ENCODE measurements around the gene ZNF354C. TPM values are rescaled to one million over a fixed set of nuclear protein-coding genes. Genes with fewer than 3 reads are reported as not detected.

The ZNF354C gene
- total and polyA plus RNA-seq, 2 of the 4 experiments (the other 2 are of a cell fraction): 1.9 to 5.6 TPM

DNA sequence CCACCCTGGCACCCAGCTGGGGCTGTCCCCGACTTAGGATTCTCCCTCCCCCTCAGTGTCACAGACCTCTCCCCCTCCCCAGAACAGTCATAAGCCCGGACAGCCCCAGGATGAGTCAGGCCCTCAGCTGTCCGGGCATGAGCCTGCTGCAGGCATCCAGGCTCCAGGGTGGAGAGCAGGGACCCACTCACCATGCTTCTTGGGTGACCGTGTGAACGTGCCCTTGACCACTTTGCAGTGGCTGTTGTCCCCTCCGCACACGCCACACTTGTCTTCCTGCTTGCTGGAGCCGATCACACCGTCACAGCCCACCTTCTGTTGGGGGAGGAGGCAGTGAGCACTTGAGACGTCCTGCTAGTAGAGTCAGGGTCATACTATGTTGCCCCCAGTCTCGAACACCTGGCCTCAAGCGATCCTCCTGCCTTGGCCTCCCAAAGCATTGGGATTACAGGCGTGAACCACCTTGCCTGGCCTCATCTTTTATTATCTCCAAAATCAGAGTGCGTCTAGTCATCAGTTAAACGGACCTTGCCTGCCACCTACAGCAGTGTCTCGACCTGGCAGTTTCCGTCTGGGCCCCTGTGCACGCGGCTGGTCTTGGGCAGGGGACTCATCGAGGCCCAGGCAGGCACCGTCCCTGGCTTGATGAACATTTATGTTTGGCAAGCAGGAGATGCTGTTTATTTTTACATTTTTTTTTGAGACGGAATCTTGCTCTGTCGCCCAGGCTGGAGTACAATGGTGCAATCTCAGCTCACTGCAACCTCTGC is 72.6 kb downstream of the ZNF354C start:
- dilution Hi-C loops (cut with HindIII; ENCODE audit: low sequenced_read_pairs, unreplicated experiment): no loop called here
- no peaks in the 10 kb centered on the region for H3K79me1 ChIP-seq (ENCODE audit: low read depth in 1 of 2, low read length in 2 of 2)
- no peak overlapping the region for H4K5ac ChIP-seq (ENCODE audit: low read depth, low read length)
- CTCF ChIA-PET: no interaction called here
- intact Hi-C loops (cut with micrococcal nuclease): no loop called here
- peaks cover 42% of the 10 kb centered on the region for H3K36me3 ChIP-seq (ENCODE audit: control insufficient read depth, insufficient read depth, low read length)
- no peak overlapping the region for H3K18ac ChIP-seq (ENCODE audit: low read depth, low read length)
- no peaks in the 10 kb centered on the region for H3K9me3 ChIP-seq (ENCODE audit: control insufficient read depth, insufficient read depth, low read length)
- H3K9ac ChIP-seq (ENCODE audit: low read depth, low read length): no peak overlapping the region
- H4K91ac ChIP-seq (ENCODE audit: insufficient read depth, low read depth, low read length): no peak overlapping the region
- WGBS, 2 experiments (ENCODE audit: extremely low coverage in 2 of 2, insufficient read length in 1 of 2): 73% methylated on average over 3 of the region's 23 CpGs; no CpG with 5 or more reads in 1 of the 2 experiments
- no peak overlapping the region for H3K4me3 ChIP-seq (ENCODE audit: insufficient read depth, low read depth, low read length)
- no peak overlapping the region for H2BK20ac ChIP-seq (ENCODE audit: low read depth, low read length)
- H3K23ac ChIP-seq (ENCODE audit: low read depth, low read length): no peak overlapping the region
- POLR2A ChIA-PET (ENCODE audit: unreplicated experiment): no interaction called here
- H2AFZ ChIP-seq (replicated peaks; ENCODE audit: low read length, poor library complexity): peak overlapping the region; percentile 56
- peak; percentile 43 for DNase-seq
- no peaks in the 10 kb centered on the region for H3K9me1 ChIP-seq (ENCODE audit: insufficient read depth, low read length)
- no peak overlapping the region for H3K56ac ChIP-seq (ENCODE audit: extremely low read depth, insufficient read depth, low read length)
- no peak overlapping the region for H2AK5ac ChIP-seq (ENCODE audit: low read depth, low read length)
- no peak overlapping the region for H3K14ac ChIP-seq (replicated peaks; ENCODE audit: low read depth, low read length)
- no TSS peak for BruUV-seq (replicated peaks)
- no peaks in the 10 kb centered on the region for H4K20me1 ChIP-seq (ENCODE audit: insufficient read depth, low read length)
- H2BK120ac ChIP-seq (ENCODE audit: low read depth, low read length): no peak overlapping the region
- H2BK5ac ChIP-seq (ENCODE audit: low read depth, low read length, poor library complexity, severe bottlenecking): no peak overlapping the region
- peak; percentile 81 for ATAC-seq (ENCODE audit: low read depth)
- H2AK9ac ChIP-seq (replicated peaks; ENCODE audit: low read depth, low read length, poor library complexity): peak overlapping the region; percentile 58
- in situ Hi-C loops (cut with MboI; ENCODE audit: low sequenced_read_pairs): no loop called here
- TF ChIP-seq RCOR1 (IDR thresholded peaks at IDR 0.05; ENCODE audit: insufficient replicate concordance, low read length): no peak
- no peak for TF ChIP-seq CHD1 (IDR thresholded peaks at IDR 0.05; ENCODE audit: low read depth, low read length)
- no peak for TF ChIP-seq BHLHE40 (IDR thresholded peaks at IDR 0.05; ENCODE audit: low read depth, low read length)
- no peak for TF ChIP-seq POLR2A (IDR thresholded peaks at IDR 0.05; ENCODE audit: low read depth, low read length)
- no peak for TF ChIP-seq MAZ (IDR thresholded peaks at IDR 0.05; ENCODE audit: borderline replicate concordance, low read depth, low read length)
- no peak for TF ChIP-seq MAFK (IDR thresholded peaks at IDR 0.05; ENCODE audit: low read depth, low read length)
- no peak overlapping the region for H4K8ac ChIP-seq (ENCODE audit: low read depth in 2 of 2, low read length in 2 of 2)
- H3K4me2 ChIP-seq (ENCODE audit: low read depth, low read length): no peak overlapping the region
- no peak overlapping the region for H2BK15ac ChIP-seq (ENCODE audit: low read depth, low read length)
- no peak overlapping the region for H3K4ac ChIP-seq (ENCODE audit: low read depth, low read length)
- no peaks in the 10 kb centered on the region for H3K27me3 ChIP-seq (ENCODE audit: control insufficient read depth, insufficient read depth, low read length)
- H3K27ac ChIP-seq (ENCODE audit: insufficient read depth, low read length): no peak overlapping the region
- no peaks in the 10 kb centered on the region for H3K4me1 ChIP-seq (ENCODE audit: control insufficient read depth, insufficient read depth, low read length)

Other genes with a start within 250 kb of the ZNF354C start
- 5.0 TPM in 2 replicates for gene ZNF354B, start 200.4 kb upstream of the ZNF354C start, total RNA-seq (2012; rRNA removed)
- gene ZNF354B, start 200.4 kb upstream of the ZNF354C start, polyA plus RNA-seq (2012; rRNA removed): 4.7 and 6.7 TPM in 2 replicates
- 0.18 and 0.56 TPM in 2 replicates for gene ZFP2, start 164.5 kb upstream of the ZNF354C start, total RNA-seq (2012; rRNA removed)
- gene ZFP2, start 164.5 kb upstream of the ZNF354C start, polyA plus RNA-seq (2012; rRNA removed): 0.06 and 0.19 TPM in 2 replicates
- under 0.01 and 0.18 TPM in 2 replicates for gene ZNF454, start 119.2 kb upstream of the ZNF354C start, total RNA-seq (2012; rRNA removed)
- 0.07 and 0.12 TPM in 2 replicates for gene ZNF454, start 119.2 kb upstream of the ZNF354C start, polyA plus RNA-seq (2012; rRNA removed)
- gene GRM6, start 65.1 kb upstream of the ZNF354C start, total RNA-seq (2012; rRNA removed): not detected in 2 replicates
- gene GRM6, start 65.1 kb upstream of the ZNF354C start, polyA plus RNA-seq (2012; rRNA removed): not detected in 2 replicates
- gene ZNF879, start 36.6 kb upstream of the ZNF354C start, total RNA-seq (2012; rRNA removed): 3.3 and 3.4 TPM in 2 replicates
- 0.89 and 1.4 TPM in 2 replicates for gene ZNF879, start 36.6 kb upstream of the ZNF354C start, polyA plus RNA-seq (2012; rRNA removed)